ENCODE results near the gene ITPR2. TPM values are rescaled to one million over a fixed set of nuclear protein-coding genes. Genes with fewer than 3 reads are reported as not detected.
A peak's percentile ranks its signal among the peaks of the same experiment; 100 is the strongest.

Gene ITPR2
- 12.5 TPM for total RNA-seq

GRCh38 chr12:26832822-26833742 is at the start of gene ITPR2:
Gene ITPR2, minus strand, starts transcription at chr12:26833194. Its CDS starts 413 bp downstream, at chr12:26832781.
- DNase-seq (ENCODE audit: low spot score in 2 of 2) = peak; percentile 88 to 98
- Histone ChIP-seq H3K36me3 (no peaks in the 10 kb centered on the region), H3K4me1 (peaks cover 0 to 8% of the 10 kb centered on the region in 2 donors), H3K9me3 (no peaks in the 10 kb centered on the region), H3K27me3 (no peaks in the 10 kb centered on the region), H3K4me3 (peak within 1 kb of the TSS; percentile 88 to 94), H3K27ac (peak within 1 kb of the TSS; percentile 90 to 97)
- intact Hi-C loops (cut with DNase I) = loop anchor here (1.0 to 5.0 kb wide), 7 partner anchors 13 to 711 kb away; partner anchors contain the start of genes FGFR1OP2, INTS13 and MED21
- peak in 2 of 3 experiments; percentile 21 to 27 for TF ChIP-seq CTCF (IDR thresholded peaks at IDR 0.05)

GRCh38 chr12:26880625-26881024 is 47.6 kb upstream of the ITPR2 start:
- Histone ChIP-seq H3K9me3 (no peaks in the 10 kb centered on the region), H3K4me1 (no peaks in the 10 kb centered on the region), H3K36me3 (no peaks in the 10 kb centered on the region), H3K27me3 (no peaks in the 10 kb centered on the region), H3K27ac (no peak overlapping the region), H3K4me3 (no peak overlapping the region)
- intact Hi-C loops (cut with DNase I) = no loop called here
- DNase-seq (ENCODE audit: low spot score in 2 of 2) = no peak
- no peak for TF ChIP-seq CTCF (IDR thresholded peaks at IDR 0.05)

- Histone ChIP-seq H3K4me3 (no peak overlapping the region), H3K27ac (no peak overlapping the region), H3K4me1 (no peaks in the 10 kb centered on the region), H3K27me3 (no peaks in the 10 kb centered on the region), H3K9me3 (no peaks in the 10 kb centered on the region), H3K36me3 (no peaks in the 10 kb centered on the region)
- peak in 1 of 2 donors; percentile 65 for DNase-seq (ENCODE audit: low spot score in 2 of 2)
- TF ChIP-seq CTCF (IDR thresholded peaks at IDR 0.05) = no peak
- intact Hi-C loops (cut with DNase I) = no loop called here
Measured at GRCh38 chr12:26878661-26879119, 45.7 kb upstream of the ITPR2 start.

- intact Hi-C loops (cut with DNase I) = no loop called here
- no peaks in the 10 kb centered on the region for H3K4me1 ChIP-seq
- no peak overlapping the region for H3K27ac ChIP-seq
- H3K36me3 ChIP-seq = no peaks in the 10 kb centered on the region
- H3K9me3 ChIP-seq = no peaks in the 10 kb centered on the region
- H3K27me3 ChIP-seq = no peaks in the 10 kb centered on the region
- TF ChIP-seq CTCF (IDR thresholded peaks at IDR 0.05) = no peak
- no peak for DNase-seq (ENCODE audit: low spot score in 2 of 2)
- no peak overlapping the region for H3K4me3 ChIP-seq
Measured at GRCh38 chr12:26874501-26875296, 41.7 kb upstream of the ITPR2 start.

- H3K27me3 ChIP-seq = no peaks in the 10 kb centered on the region
- DNase-seq (ENCODE audit: low spot score in 2 of 2) = no peak
- no peak overlapping the region for H3K27ac ChIP-seq
- no peak overlapping the region for H3K4me3 ChIP-seq
- TF ChIP-seq CTCF (IDR thresholded peaks at IDR 0.05) = no peak
- intact Hi-C loops (cut with DNase I) = no loop called here
- H3K36me3 ChIP-seq = no peaks in the 10 kb centered on the region
- H3K9me3 ChIP-seq = no peaks in the 10 kb centered on the region
- no peaks in the 10 kb centered on the region for H3K4me1 ChIP-seq
Measured at GRCh38 chr12:26872625-26873024, 39.6 kb upstream of the ITPR2 start.

Measured in ascending aorta (tissue), 2 donors.